Stimulated activated CD8-positive, alpha-beta memory T cell treated with anti-CD3 and anti-CD28 coated beads, Interleukin-15, amount 100 ng/mL, for 24 hours (primary cell): ENCODE data around the gene FADS6.

Experiments
- DNase-seq: peaks from one replicate; pipeline ENCODE4 v3.0.0-alpha.2; 2020; ENCODE audit warnings: low read depth

The FADS6 gene

DNA sequence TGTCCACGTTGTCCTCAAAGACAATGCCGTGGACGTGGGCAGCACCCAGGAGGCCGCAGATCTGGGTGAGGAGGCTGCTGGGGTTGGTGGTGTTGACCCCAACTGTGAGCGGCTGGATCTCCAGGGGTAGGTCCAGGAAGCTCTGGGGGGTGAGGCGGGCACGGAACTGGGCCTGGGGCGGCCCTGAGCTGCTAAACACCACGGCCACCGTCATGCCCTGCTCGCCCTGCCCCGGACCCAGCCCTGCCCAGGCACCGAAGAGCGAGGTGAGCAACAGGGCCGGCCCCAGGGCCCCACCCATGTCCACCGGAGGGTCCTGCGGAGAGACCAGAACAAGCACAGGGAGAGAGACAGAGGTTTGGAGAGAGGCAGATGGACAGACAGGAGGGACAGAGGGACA is 38.6 kb downstream of the FADS6 start:
- DNase-seq: no peak

DNA sequence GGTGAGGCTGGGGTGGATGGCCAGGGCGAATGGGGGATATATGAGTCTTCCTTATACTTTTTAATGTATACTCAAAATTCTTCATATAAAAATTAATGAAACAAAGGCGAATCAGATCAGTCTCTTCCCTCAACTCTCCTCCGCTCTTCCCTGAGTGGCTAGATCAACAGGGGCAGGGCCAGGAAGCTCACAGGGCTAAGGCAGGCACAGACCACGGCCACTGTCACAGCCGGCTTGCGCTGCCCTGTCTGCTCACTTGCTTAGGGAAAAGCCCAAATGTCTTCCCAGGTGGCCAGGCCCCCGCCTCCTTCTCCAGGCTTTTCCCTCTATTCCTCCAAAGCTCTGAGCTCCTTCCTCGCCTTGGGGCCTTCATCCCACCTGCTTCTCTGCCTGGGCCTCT is 39.8 kb downstream of the FADS6 start:
- no peak for DNase-seq

DNA sequence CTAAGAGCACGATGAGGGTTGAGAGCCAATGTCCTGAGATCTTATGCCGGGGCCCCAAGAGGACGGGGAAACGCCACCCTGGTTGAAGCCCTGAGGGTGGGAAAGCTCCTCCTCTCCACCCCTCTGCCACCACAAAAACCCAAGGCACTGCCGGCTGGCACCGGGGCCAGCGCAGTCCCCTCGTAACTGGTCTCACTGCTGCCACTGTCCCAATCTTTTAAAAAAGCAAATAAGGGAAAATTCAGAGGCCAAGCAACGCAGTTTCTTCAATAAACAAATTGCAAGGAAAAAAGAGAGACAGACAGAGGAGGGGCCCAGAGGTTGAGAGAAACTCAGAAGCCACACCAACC is 40.4 kb downstream of the FADS6 start:
- DNase-seq: no peak

DNA sequence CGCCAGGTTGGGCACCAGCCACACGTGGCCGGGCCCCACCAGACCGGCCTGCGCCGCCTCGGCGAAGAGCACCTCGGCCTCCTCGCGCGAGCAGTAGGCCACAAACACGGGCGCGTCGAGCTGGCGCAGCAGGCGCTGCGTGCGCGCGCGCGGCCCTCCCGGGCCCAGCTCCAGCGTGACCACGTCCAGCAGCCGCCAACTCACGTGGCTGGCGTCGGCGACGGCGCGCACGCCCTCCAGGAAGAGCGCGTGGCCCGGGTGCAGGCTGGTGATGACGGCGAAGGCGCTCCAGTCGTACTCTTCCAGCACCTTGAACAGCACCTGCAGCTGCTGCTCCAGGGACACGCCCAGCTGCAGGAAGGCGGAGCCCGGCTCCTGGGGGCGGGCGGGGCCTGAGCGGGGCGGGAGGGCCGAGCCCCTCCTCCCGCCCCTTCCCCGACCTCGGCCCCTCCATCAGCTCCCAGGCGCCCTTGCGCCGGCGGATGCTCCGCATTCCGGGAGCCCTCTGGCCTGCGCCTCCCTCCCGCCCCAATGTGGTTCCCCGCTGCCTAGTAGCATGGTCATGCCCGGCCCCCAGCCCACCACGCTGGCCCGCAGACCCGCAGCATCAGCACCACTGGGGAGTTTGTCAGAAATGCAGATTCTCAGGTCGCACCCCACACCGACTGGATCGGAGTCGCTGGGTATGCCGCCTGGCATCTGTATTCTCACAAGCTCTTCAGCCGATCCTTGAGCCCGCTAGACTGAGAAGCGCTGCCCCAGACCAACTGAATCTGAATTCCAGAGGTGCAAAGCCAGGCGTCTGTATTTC is 41.0 kb downstream of the FADS6 start:
- peak; percentile 32 for DNase-seq

DNA sequence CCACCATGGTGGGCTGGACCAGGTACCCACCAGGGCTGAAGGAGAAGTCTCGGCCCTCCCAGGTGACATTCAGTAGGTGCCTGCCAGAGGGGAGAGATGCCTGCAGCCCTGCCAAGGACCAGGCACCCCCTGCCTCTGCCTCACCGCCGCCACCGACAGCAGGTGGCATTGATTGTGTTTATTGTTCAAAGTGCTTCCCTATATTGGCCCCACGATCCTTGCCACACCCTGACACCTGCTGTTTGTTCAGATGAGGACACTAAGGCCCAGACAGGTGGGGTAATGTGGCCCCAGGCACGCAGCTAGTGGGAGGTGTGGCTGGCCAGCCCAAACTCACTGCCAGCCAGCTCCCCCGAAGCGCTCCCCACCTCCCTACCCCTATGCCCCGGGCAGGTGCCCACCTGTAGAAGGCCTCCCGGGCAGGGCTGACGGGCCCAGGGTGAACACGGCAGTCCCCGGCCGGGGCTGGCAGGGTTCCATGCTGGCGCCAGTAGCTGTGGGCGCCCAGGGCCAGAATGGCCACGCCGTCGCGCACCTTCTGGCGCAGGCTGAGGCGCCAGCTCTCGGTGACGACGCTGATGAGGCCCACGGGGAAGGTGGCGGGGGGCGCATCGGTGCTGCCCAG is 41.7 kb downstream of the FADS6 start:
- DNase-seq: no peak

DNA sequence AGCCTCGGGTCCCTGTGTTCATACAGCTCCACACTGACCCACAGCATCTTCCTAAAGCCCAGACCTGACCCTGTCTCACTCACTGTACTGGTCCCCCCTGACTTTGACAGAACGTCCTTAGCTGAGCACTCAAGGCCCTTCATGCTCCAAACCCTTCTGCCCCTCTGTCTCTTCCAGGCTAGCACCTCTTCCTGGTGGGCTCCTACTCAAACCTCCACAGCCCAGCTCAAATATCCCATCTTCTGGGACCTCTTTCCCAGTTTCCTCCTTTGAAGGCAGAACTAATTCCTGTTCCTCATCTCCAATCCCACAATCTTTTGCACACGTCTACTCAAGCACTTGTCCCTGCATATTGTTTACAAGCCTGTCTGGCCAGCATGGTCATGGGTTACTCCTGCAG is 42.5 kb downstream of the FADS6 start:
- no peak for DNase-seq

DNA sequence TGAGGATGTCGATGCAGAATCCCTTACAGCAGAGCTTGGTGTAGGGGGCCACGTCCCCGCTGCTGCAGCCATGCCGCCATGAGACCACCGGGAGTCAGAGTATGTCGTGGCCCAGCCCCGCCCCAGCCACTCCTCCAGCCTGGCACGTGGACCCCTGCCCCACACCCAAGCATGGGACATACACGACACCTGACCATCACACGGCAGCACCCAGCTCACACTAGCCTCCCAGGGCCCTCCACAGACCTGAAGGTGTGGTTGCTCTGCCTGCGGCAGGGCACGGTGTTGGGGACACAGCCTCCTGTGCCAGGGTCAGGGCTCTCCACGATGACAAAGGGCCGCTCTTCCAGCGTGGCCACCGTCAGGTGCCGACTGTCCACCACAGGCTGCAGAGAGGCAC is 43.1 kb downstream of the FADS6 start:
- no peak for DNase-seq

DNA sequence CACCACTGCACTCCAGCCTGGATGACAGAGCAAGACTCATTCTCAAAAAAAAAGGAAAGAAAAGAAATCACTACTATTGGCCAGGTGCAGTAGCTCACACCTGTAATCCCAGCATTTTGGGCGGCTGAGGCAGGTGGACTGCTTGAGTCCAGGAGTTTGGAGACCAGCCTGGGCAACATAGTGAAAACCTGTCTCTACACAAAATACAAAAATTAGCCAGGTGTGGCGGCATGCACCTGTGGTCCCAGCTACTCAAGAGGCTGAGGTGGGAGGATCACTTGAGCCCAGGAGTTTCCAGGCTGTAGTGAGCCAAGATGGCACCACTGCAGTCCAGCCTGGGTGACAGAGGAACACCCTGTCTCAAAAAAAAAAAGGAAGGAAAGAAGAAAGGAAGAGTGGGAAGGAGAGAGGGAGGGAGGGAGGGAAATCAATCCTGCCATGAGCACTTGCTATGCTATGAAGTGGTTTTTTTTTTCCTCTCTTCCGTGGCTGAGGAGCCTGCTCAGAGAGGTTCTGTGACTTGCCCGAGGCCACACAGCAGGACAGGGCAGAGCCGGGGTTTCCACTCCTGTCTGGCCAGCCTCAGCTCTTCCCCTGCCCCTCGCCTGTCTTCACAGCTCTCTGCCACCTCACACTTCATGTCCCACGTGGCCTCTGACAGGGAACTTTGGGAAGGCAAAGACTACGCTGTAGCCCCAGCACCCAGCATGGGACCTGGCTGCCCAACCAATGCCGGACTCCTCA is 44.6 kb downstream of the FADS6 start:
- no peak for DNase-seq

DNA sequence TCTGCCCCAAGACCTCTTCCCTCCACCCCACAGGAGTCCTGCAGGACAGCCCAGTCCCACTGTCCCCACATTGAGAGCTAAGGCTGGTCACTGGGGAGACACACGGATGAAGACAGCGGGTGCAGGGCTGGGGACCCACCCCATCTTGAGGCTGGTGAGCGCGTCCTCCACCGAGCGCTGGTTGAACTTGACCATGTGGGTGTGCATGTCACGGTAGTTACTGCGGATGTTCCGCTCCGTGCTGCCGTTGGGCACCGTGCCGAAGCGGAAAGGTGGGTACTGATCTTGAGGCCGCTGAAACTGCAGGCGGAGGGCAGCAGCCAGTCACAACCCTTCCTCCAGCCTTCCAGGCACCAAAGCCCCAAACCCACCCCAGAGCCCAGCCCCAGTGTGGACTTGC is 46.8 kb downstream of the FADS6 start:
- DNase-seq: no peak

DNA sequence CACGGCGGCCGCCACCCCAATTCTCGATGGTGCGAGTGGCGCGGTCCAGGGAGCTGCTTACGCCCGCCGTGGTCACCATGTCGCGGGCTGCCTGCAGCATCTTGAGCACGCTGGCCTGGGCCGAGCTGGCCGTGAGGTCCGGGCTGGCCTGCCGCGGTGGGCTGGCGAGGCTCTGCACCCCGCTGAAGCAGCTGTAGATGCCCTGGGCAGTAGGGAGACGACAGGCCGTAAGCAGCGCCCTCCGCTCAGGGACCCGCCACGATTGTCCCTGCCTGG is 50.1 kb downstream of the FADS6 start:
- DNase-seq: no peak

DNA sequence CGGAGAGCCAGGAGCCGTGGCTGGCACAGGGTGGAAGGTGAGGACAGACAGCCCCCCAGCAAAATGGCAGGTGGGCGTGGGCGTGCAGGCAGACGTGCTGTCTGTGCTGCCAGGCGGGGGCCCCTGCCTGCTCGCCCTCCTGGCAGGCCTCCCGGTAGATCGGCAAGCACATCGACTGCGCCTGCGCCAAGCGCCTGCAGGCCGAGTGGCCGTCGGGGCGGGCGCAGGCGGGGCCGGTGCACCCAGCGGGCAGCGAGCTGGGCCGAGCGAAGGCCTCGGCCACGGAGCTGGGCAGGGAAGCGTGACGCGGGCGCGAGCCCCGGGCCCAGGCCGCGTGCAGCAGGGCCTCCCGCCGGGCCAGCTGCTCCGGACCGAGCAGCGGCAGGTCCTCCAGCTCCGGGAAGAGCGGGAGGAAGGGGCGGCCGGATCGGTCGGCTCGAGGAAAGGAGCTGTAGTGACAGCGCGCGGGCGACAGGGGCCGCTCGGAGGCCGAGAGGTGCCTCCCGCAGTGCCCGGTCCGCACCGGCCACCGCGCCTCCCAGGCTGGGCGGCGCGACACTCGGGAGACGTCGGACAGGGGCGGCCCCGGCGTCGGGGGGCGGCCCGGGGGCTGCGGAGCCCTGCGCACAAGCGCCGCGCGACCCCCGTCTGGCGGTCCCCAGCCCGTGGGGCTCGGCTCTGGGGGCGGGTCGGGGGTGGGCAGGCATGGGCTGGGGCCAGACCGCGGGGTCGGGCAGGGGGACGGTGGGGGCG is 50.7 kb downstream of the FADS6 start:
- DNase-seq: no peak

DNA sequence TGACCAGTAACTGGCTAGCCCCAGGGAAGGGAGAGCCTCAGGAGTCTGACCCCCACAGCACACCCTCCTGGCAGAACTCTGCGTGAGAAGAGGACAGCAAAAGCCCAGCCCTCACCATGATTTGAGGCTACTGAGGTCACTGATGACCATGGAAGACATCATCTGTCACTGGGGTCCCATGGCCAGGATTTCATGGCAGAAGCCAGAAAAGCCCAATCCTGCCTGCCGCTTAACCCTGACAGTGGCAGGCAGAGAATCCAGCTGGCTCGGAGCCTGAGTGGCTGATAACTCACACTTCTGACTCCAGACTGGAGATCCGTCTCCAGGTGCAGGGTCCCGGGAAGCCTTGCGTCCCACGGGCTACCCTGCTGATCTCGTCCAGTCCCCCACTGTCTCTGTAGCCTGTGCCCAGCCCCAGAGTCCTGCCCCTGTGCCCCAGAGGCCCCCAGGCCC is 51.3 kb downstream of the FADS6 start:
- DNase-seq: no peak

DNA sequence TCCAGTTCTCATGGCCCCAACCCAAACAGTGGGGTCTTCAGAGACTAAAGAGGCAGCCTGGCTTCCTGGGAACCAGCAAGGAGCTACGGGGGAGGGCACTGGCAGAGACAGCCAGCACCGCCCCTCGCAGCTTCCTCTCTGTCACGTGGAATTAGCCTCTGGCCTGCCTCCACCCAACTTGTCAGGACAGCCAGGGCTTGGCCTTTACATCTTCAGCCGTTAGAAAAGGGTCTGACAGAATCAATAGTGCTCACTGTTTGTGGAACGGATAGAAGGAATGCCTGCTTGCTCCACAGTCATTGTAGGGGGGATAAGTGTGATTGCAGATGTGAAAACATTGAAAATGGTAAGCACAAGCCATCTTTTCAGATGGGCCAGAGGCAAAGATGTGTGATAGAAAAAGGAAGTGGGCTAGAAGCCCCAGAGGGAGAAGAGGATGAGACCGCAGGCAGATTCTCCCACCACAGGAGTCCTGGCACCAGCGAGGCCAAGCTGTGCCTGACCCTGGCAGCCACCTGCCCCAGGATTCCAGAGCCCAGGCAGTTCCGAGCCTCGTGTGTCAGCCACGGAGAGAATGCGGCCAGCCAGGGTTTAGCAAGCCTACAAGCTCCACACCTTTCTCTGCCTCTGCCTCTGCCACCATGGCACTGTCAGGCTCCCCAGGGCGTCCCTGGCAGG is 52.3 kb downstream of the FADS6 start:
- DNase-seq: no peak

DNA sequence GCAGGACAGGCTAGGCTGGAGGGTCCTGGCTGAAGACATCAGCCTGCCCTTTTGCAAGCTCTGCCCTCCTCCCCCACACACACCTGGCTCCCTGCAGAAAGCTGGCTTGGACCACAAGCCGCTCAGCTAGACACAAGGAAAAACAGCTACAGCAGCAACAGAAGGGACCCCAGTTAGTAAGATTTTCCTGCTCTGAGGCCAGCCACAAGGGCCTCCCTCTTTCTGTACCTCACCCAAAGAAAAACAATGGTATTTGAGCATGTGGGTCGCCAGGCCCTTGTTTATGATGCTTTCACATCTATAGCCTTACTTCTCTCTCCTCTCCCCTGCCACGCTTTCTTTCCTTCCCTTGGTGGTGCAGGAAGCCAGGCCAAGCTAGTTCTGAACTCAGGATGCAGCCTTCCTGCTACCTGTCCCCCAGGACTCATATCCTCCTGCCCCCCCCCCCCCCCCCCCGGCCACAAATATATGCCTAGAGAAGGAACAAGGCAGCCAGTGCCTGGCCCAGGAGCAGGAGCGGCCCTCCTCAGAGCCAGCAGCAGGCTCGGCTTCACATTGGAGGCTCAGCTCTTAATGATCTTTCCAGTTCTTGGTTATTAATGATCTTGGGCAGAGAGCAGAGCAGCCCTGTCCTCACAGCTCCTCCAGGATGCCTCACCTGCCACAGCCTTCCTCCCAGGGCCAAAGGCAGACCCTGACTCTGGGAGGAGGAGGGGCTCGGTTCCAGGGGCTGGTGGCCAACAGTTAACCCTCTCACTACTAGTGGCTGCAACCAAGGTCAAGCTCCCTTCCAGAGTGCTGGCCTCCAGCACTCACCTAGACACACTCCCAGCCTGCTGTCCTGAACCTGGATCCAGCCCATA is 53.2 kb downstream of the FADS6 start:
- no peak for DNase-seq

DNA sequence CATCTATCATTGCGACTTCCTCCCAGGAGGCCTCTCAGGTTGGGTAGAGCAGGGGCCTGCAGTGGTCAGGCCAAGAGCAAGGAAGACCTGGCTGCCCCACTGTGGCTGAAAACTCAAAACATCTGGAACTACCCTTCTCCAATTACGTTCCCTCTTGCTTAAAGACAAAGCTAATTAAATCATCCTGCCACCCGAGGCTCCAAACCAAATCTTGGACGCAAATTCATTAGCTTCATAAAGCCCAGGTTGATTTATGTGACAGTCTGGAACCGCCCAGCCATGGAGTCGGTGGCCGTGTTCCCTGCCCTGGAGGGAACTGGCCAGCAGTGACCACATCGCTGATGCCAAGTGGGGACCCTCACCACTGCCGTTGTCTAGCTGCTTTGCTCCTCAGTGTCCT is 55.2 kb downstream of the FADS6 start:
- DNase-seq: no peak

DNA sequence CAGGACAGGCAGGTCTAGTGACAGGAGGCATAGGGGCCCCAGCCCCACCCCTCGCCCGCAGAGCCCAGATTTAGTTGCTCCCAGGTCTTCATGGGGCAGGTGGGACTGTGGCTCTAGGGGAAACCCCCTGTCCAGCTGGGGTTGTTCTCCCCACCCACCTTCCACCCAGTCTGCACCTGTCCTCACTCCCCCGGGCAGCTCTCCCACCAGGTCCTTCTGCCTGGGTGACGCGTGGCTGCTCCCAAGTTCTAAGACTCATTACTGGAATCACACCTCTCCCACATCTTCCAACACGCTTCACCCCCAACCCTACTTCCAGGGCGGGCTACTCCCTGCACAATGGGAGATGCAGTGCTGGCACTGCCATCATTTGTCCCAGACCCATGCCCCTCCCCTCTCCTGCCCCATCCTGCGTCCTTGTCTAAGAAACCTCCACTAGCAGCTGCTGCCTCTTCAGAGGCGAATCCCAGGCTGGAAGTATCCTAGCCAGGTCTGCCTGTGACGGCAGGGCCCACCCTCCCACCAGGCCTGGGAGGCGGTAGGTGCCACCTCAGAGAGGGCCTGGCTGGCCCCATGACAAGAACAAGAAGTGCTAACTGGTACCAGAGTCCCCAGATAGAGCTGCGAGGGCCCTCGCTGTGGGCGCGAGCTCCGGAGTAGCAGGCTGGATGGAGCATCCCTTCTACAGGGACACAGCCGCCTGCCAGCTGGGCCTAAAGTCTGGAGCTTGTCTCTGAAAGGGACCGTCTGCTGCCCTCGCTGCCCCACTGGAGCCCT is 56.6 kb downstream of the FADS6 start:
- DNase-seq: no peak

DNA sequence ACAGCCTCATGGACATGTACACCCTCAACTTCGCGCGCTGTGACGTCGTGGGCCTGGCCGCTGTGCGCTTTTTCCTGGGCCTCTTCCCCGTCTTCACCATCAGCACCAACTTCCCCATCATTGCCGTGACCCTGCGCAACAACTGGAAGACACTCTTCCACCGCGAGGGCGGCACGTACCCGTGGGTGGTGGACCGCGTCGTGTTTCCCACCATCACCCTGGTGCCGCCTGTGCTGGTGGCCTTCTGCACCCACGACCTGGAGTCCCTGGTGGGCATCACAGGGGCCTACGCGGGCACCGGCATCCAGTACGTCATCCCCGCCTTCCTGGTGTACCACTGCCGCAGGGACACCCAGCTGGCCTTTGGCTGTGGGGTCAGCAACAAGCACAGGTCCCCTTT is 57.2 kb downstream of the FADS6 start:
- no peak for DNase-seq

DNA sequence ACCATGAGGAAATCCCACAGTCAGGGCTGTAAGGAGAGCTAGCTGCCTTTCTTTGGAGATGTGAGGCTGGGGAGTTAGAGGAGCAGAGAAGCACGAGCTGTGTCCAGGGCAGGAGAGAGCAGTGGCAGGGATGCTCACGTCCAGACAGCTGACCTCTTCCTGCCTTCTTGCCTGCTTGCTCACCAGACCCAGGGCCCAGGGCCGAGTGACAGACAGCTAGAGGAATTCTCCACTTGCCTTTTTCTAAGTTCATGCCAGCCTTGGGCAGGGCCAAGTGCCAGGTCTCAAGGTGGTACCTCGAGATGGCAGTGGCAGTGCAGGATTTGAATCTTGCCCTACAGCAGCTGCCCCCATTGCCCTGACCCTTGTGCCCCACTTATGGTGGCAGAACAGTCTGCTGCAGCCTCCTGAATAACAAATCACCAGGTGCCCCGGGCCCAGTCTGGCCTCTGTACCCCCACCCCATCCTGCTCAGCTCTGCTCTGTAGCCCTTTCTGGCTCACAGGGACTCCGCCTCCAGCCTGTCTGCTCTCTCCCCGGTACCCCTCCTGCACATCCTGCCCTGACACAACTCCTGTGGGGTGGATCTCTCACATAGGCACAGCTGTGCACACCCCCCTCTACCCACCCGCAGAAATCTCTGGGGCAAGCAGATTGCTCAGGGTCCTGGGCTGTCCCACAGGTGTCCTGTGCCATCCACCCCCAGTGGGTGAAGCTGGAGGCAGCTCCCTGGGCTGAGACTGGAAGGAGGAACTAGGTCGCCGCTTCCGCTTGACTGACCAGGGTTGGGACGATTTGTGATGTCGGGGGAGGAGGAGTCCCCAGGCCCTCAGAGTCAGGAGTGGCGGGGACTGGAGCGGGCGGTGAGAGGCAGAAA is 59.7 kb downstream of the FADS6 start:
- no peak for DNase-seq

DNA sequence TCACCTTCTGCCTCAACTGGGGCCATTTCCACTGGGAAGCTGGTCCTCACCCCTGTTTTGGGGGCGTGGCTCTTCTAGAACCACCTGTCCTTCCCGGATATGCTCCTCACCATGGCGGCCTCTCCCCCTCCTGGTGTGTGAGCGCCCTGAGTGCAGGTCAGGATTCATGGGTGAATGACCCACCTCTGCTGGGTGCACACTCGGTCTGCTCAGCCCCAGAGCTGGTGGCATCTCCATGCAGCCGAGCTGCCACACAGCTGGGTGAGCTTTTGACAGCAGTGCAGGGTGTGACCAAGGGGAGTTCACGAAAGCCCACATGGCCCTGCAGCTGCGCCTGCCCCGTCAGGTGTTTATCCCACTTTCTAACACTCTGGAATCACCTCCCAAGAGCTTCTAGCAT is 61.0 kb downstream of the FADS6 start:
- DNase-seq: no peak
